Bronchial epithelial cell (primary cell): ENCODE data around the gene NUP50. TPM values are rescaled to one million over a fixed set of nuclear protein-coding genes. Genes with fewer than 3 reads are reported as not detected.

ENCODE experiments used
- DNase-seq: peaks from one replicate; pipeline ENCODE4 v3.0.0-alpha.2; 2010; ENCODE audit warnings: low read depth
- FAIRE-seq: peaks from 2 replicates; lab custom pipeline; 2011; peaks lifted over from hg19 to GRCh38; lab: Jason Lieb, UNC
- H3K27me3 ChIP-seq: 2 replicates; pipeline ENCODE4 v1.5.1; 2011; ENCODE audit warnings: low read length; ENCODE audit not compliant: control insufficient read depth, insufficient read depth
- H3K36me3 ChIP-seq: 2 replicates; pipeline ENCODE4 v1.5.1; 2011; ENCODE audit warnings: low read length; ENCODE audit not compliant: control insufficient read depth, insufficient read depth
- H3K4me3 ChIP-seq: 2 replicates; pipeline ENCODE4 v1.5.1; 2011; ENCODE audit warnings: mild to moderate bottlenecking, low read depth, low read length, control low read depth
- total RNA-seq: library from RNA; depleted of rRNA; stranded (reverse); fragments of >200 nt; gene quantifications from 2 replicates; pipeline ENCODE4 v1.2.1, GENCODE V29; 2014
- TF ChIP-seq, protein P1 (sequence below): IDR thresholded peaks from 2 replicates; pipeline ENCODE4 v1.5.1; 2011; ENCODE audit warnings: mild to moderate bottlenecking, moderate library complexity, low read length, control low read depth, inconsistent platforms; ENCODE audit not compliant: insufficient read depth, severe bottlenecking

Gene NUP50
- total RNA-seq, 1 donor from 2014 or later, result 74.2 TPM

DNA sequence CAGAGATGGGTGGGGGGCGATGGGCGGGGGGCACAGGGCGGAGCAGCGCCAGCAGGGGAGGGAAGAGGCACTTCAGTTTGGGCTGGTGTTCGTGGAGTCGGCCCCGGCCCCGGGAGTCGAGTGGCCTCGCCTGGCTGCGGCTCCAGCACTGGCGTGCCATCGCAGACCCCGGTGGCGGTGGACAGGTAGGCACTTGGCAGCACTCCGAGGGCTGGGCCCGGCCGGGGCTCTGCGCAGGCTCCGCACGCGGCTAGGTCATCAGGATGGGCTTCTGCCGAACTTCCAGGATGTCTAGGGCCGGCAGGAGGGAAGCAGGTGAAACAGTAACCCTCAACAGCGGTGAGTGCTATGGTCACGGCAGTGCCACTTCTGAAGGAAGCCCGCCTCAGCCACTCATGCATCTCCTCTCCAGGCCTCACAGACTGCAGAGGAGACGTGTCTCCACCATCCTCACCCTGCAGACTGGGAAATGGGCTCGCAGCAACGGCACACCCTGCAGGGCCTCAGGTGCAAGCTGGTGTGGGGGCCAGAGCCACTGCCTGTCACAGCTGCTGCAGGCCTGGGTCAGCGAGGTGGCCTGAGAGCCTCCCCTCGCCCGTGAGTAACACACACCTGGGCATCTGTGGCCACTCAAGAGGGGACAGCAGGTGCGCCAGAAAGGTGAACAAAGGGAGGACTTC lies 33.3 kb downstream of the NUP50 start:
- TF ChIP-seq, protein P1, sequence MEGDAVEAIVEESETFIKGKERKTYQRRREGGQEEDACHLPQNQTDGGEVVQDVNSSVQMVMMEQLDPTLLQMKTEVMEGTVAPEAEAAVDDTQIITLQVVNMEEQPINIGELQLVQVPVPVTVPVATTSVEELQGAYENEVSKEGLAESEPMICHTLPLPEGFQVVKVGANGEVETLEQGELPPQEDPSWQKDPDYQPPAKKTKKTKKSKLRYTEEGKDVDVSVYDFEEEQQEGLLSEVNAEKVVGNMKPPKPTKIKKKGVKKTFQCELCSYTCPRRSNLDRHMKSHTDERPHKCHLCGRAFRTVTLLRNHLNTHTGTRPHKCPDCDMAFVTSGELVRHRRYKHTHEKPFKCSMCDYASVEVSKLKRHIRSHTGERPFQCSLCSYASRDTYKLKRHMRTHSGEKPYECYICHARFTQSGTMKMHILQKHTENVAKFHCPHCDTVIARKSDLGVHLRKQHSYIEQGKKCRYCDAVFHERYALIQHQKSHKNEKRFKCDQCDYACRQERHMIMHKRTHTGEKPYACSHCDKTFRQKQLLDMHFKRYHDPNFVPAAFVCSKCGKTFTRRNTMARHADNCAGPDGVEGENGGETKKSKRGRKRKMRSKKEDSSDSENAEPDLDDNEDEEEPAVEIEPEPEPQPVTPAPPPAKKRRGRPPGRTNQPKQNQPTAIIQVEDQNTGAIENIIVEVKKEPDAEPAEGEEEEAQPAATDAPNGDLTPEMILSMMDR, result no peak
- FAIRE-seq (no peak), DNase-seq (no peak)
- Histone ChIP-seq H3K36me3 (peaks cover 49% of the 10 kb centered on the region), H3K4me3 (no peak overlapping the region), H3K27me3 (no peaks in the 10 kb centered on the region)

DNA sequence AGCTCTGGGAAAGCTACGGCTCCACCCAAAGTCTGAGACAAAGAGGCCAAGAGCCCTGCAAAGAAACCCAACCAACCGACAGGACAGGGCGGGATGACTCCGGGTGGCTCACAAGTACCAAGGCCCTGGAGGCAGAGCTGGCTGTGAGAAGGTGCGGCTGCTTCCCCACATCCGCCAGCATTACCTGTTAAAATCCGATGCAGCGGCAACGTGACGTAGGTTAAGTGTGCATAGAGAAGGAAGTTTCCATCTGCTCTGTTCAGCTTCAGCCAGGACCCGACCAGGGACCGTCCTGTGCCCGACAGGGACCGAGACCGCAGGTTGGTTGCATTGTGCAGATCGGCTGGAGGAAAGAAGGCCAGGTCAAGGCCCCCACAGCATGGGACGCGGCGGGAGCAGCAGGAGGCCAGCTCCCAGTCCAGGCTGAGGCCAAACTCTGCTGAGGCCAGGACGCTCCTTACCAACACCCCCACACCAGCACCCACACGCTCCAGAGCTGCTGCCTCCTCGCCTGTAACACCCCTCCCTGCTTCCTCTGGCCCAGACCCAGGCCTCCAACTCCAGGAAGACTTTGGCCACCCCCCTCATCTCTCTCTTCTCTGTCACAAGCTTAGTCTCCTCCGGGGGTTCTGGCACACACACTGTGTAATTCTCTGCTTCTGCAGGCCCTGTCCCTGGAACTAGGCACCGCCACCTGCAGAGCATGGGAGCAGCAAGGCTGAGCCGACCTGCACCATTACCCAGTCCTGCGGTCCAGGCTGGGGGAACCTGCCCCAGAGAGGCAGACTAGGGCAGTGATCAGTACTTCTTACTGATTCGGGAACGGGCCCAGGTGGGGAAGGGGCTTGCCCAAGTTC lies 34.1 kb downstream of the NUP50 start:
- FAIRE-seq, result no peak
- no peaks in the 10 kb centered on the region for H3K27me3 ChIP-seq
- DNase-seq, result no peak
- no peak overlapping the region for H3K4me3 ChIP-seq
- peaks cover 54% of the 10 kb centered on the region for H3K36me3 ChIP-seq
- TF ChIP-seq, protein P1, result no peak

DNA sequence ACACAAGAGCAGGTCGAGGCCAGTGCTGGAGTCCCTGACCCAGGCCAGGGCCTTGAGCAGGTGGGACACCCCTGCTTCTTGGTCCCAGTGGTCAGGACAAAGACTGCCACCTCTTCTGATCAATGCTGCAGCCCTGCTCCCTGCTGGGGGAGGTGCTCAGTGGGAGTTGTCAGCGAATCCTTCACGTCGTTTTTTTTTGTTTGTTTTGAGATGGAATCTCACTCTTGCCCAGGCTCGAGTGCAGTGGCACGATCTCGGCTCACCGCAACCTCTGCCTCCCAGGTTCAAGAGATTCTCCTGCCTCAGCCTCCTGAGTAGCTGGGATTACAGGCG lies 34.7 kb downstream of the NUP50 start:
- DNase-seq (no peak), FAIRE-seq (no peak)
- TF ChIP-seq, protein P1, result no peak
- Histone ChIP-seq H3K4me3 (no peak overlapping the region), H3K27me3 (no peaks in the 10 kb centered on the region), H3K36me3 (peaks cover 59% of the 10 kb centered on the region)

- no peak for FAIRE-seq
- Histone ChIP-seq H3K27me3 (no peaks in the 10 kb centered on the region), H3K36me3 (peaks cover 62% of the 10 kb centered on the region)
Observed at GRCh38 chr22:45199723-45200122, 36.0 kb downstream of the NUP50 start.

DNA sequence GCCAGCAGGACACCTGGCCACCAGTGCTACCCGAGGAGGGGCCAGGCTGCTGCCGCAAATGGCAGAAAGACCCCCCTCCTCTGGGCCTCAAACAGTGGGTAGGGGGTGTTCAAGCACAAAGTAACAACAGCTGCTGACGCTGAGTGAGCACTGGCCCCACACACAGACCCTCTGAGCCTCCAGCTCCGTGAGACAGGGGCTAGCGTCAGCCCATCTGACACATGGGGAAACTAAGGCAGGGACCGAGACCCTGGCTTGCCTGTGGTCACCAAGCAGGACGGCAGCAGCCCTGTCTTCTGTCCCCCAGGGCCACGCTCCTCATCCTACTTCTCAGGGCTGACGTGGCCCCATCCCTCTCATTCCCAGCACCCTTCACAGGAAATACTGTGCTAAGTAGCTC lies 36.5 kb downstream of the NUP50 start:
- Histone ChIP-seq H3K27me3 (no peaks in the 10 kb centered on the region), H3K4me3 (no peak overlapping the region), H3K36me3 (peaks cover 64% of the 10 kb centered on the region)
- TF ChIP-seq, protein P1, result no peak
- FAIRE-seq, result no peak
- no peak for DNase-seq

More at GRCh38 chr22:45199723-45200122, 36.0 kb downstream of the NUP50 start:
- TF ChIP-seq, protein P1, result no peak
- DNase-seq, result no peak
- H3K4me3 ChIP-seq, result no peak overlapping the region
